Upper lobe of left lung (tissue), 6 donors: ENCODE measurements around the gene PDE4A. TPM values are rescaled to one million over a fixed set of nuclear protein-coding genes. Genes with fewer than 3 reads are reported as not detected.
A peak's percentile ranks its signal among the peaks of the same experiment; 100 is the strongest.

Experiments
- ATAC-seq, 2 donors: fragments of 200-7000 bp; cut with Tn5 transposase; one replicate each; pipeline ENCODE4 v1.9.1; 2022; ENCODE audit warnings: mild to moderate bottlenecking in 2 of 2, moderate library complexity in 2 of 2; ENCODE audit not compliant: low FRiP score in 2 of 2
- DNase-seq, 2 donors: peaks; one replicate each; pipeline ENCODE4 v3.0.0-alpha.2; 2019 to 2020
- H3K27ac ChIP-seq, 4 donors: fragments of 200-600 bp; sonication (generic); one replicate each; pipeline ENCODE4 v1.5.1; 2016 to 2019
- H3K27me3 ChIP-seq, 4 donors: fragments of 200-600 bp; sonication (generic); one replicate each; pipeline ENCODE4 v1.5.1; 2017 to 2019
- H3K36me3 ChIP-seq, 4 donors: fragments of 200-600 bp; sonication (generic); one replicate each; pipeline ENCODE4 v1.5.1; 2016 to 2019
- H3K4me1 ChIP-seq, 4 donors: fragments of 200-600 bp; sonication (generic); one replicate each; pipeline ENCODE4 v1.5.1; 2018 to 2019
- H3K4me3 ChIP-seq, 4 donors: fragments of 200-600 bp; sonication (generic); one replicate each; pipeline ENCODE4 v1.5.1; 2017 to 2019; ENCODE audit warnings: mild to moderate bottlenecking in 2 of 4, moderate library complexity in 1 of 4
- H3K9me3 ChIP-seq, 4 donors: fragments of 200-600 bp; sonication (generic); one replicate each; pipeline ENCODE4 v1.5.1; 2018 to 2019
- CTCF ChIP-seq, 6 experiments: fragments of 450-650 bp in 4 of 6; fragments of 200-600 bp in 2 of 6; sonication (generic) in 2 of 6; IDR thresholded peaks; one replicate each; pipeline ENCODE4 v1.5.1; 2016 to 2019; ENCODE audit warnings: antibody characterized with exemption in 6 of 6
- EP300 ChIP-seq, 4 donors: sonication (generic); formaldehyde crosslinking; IDR thresholded peaks; one replicate each; pipeline ENCODE4 v1.5.1; 2017; ENCODE audit warnings: antibody characterized with exemption in 4 of 4, control low read depth in 2 of 4
- POLR2A ChIP-seq, 4 donors: fragments of 450-650 bp; IDR thresholded peaks; one replicate each; pipeline ENCODE4 v1.5.1; 2016 to 2017; ENCODE audit warnings: antibody characterized with exemption in 4 of 4, mild to moderate bottlenecking in 2 of 4
- POLR2AphosphoS5 ChIP-seq, 2 donors: sonication (generic); formaldehyde crosslinking; IDR thresholded peaks; one replicate each; pipeline ENCODE4 v1.5.1; 2017; ENCODE audit warnings: antibody characterized with exemption in 2 of 2
- WGBS, 2 donors: methylation state at CpG; one replicate each; pipeline ENCODE4 v1.1.5; 2017 to 2018; 5-methylcytosine and 5-hydroxymethylcytosine counted together
- total RNA-seq, 6 donors: library from RNA; depleted of rRNA in 4 of 6; stranded (reverse); fragments of >200 nt in 4 of 6; gene quantifications; one replicate each; pipeline versions ENCODE4 v1.1.0 to v1.2.1, GENCODE V29; 2016 to 2021
- donor health status: DM: no; HTN: no; CAD: no; lungs with moderate emphysema.
- donor health status: DM: no; HTN: yes; CAD: no; lungs with severe emphysema.

Gene PDE4A
- total RNA-seq, 6 donors from 2014 or later, result 22.8 to 38.2 (median 31.2) TPM

GRCh38 chr19:10473192-10473591 lies 52.9 kb downstream of the PDE4A start:
- Histone ChIP-seq H3K9me3 (no peaks in the 10 kb centered on the region), H3K27me3 (no peaks in the 10 kb centered on the region), H3K27ac (no peak overlapping the region), H3K36me3 (no peaks in the 10 kb centered on the region), H3K4me3 (no peak overlapping the region), H3K4me1 (no peaks in the 10 kb centered on the region)
- WGBS, 2 donors, result 77 to 84% methylated on average over 5 of the region's 5 CpGs
- no peak for ATAC-seq
- no peak for DNase-seq
- TF ChIP-seq EP300 (IDR thresholded peaks at IDR 0.05), result no peak
- no peak for TF ChIP-seq POLR2A (IDR thresholded peaks at IDR 0.05)
- TF ChIP-seq POLR2AphosphoS5 (IDR thresholded peaks at IDR 0.05), result no peak
- no peak for TF ChIP-seq CTCF (IDR thresholded peaks at IDR 0.05)

- Histone ChIP-seq H3K36me3 (no peaks in the 10 kb centered on the region), H3K4me1 (peaks cover 5 to 16% (median 13%) of the 10 kb centered on the region in 4 donors), H3K9me3 (no peaks in the 10 kb centered on the region), H3K27me3 (no peaks in the 10 kb centered on the region), H3K4me3 (no peak overlapping the region), H3K27ac (no peak overlapping the region)
- 55 to 57% methylated on average over 6 of the region's 6 CpGs for WGBS, 2 donors
- DNase-seq (no peak), ATAC-seq (no peak)
- TF ChIP-seq CTCF (IDR thresholded peaks at IDR 0.05), result no peak
- no peak for TF ChIP-seq EP300 (IDR thresholded peaks at IDR 0.05)
- no peak for TF ChIP-seq POLR2A (IDR thresholded peaks at IDR 0.05)
- no peak for TF ChIP-seq POLR2AphosphoS5 (IDR thresholded peaks at IDR 0.05)
Measured at GRCh38 chr19:10474962-10475451, 54.7 kb downstream of the PDE4A start.

GRCh38 chr19:10478476-10478875 lies 58.1 kb downstream of the PDE4A start:
- no peak for TF ChIP-seq EP300 (IDR thresholded peaks at IDR 0.05)
- TF ChIP-seq POLR2A (IDR thresholded peaks at IDR 0.05), result no peak
- TF ChIP-seq CTCF (IDR thresholded peaks at IDR 0.05), result no peak
- TF ChIP-seq POLR2AphosphoS5 (IDR thresholded peaks at IDR 0.05), result no peak
- Histone ChIP-seq H3K27me3 (no peaks in the 10 kb centered on the region), H3K27ac (no peak overlapping the region), H3K36me3 (no peaks in the 10 kb centered on the region), H3K9me3 (no peaks in the 10 kb centered on the region), H3K4me3 (peak overlapping the region in 3 of 4 donors; percentile 29 to 49 (median 49)), H3K4me1 (peaks cover 5 to 16% (median 15%) of the 10 kb centered on the region in 4 donors)
- DNase-seq (no peak), ATAC-seq (no peak)
- WGBS, 2 donors, result 26 to 41% methylated on average over 5 of the region's 5 CpGs

GRCh38 chr19:10478903-10479384 lies 58.6 kb downstream of the PDE4A start:
- H3K27ac ChIP-seq, result peak overlapping the region in 1 of 4 donors; percentile 31
- ATAC-seq, result peak; percentile 89 to 96
- H3K4me1 ChIP-seq, result peaks cover 5 to 16% (median 15%) of the 10 kb centered on the region in 4 donors
- no peaks in the 10 kb centered on the region for H3K27me3 ChIP-seq
- peak in 1 of 2 donors; percentile 48 for TF ChIP-seq POLR2AphosphoS5 (IDR thresholded peaks at IDR 0.05)
- TF ChIP-seq POLR2A (IDR thresholded peaks at IDR 0.05), result no peak
- no peak for TF ChIP-seq EP300 (IDR thresholded peaks at IDR 0.05)
- TF ChIP-seq CTCF (IDR thresholded peaks at IDR 0.05), result peak in 5 of 6 experiments; percentile 11 to 90 (median 29)
- peak overlapping the region; percentile 15 to 49 (median 39) for H3K4me3 ChIP-seq
- DNase-seq, result peak; percentile 89 to 94
- no peaks in the 10 kb centered on the region for H3K36me3 ChIP-seq
- 1 to 3% methylated on average over 28 to 36 of the region's 36 CpGs for WGBS, 2 donors
- no peaks in the 10 kb centered on the region for H3K9me3 ChIP-seq

- Histone ChIP-seq H3K36me3 (peaks cover 28 to 76% (median 63%) of the 10 kb centered on the region in 4 donors), H3K9me3 (no peaks in the 10 kb centered on the region), H3K4me1 (peaks cover 0 to 4% (median 2%) of the 10 kb centered on the region in 4 donors), H3K4me3 (no peak overlapping the region), H3K27ac (no peak overlapping the region), H3K27me3 (no peaks in the 10 kb centered on the region)
- ATAC-seq (no peak), DNase-seq (no peak)
- 91 to 92% methylated on average over 13 of the region's 13 CpGs for WGBS, 2 donors
- TF ChIP-seq EP300 (IDR thresholded peaks at IDR 0.05) (no peak), CTCF (IDR thresholded peaks at IDR 0.05) (no peak), POLR2A (IDR thresholded peaks at IDR 0.05) (no peak), POLR2AphosphoS5 (IDR thresholded peaks at IDR 0.05) (no peak)
Measured at GRCh38 chr19:10486551-10486950, 66.2 kb downstream of the PDE4A start.
